ENCODE measurements around the gene B3GALT4.

The B3GALT4 gene

GRCh38 chr6:33323623-33323948 is 46.7 kb downstream of the B3GALT4 start:
- Mint-ChIP-seq H3K9me3 (no peaks in the 10 kb centered on the region), H3K27me3 (ENCODE audit: low read depth) (no peaks in the 10 kb centered on the region), H3K36me3 (ENCODE audit: low read depth) (peaks cover 22% of the 10 kb centered on the region), H3K27ac (peak overlapping the region; percentile 88 to 91 (median 91)), H3K4me1 (peaks cover 50% of the 10 kb centered on the region), H3K4me3 (peak overlapping the region; percentile 89 to 92 (median 92))
- TF ChIP-seq CTCF (IDR thresholded peaks at IDR 0.05; ENCODE audit: unreplicated experiment in 3 of 3), result no peak

- Mint-ChIP-seq H3K27ac (peak overlapping the region in 1 of 3 experiments; percentile 88), H3K4me1 (peaks cover 45% of the 10 kb centered on the region), H3K9me3 (no peaks in the 10 kb centered on the region), H3K27me3 (ENCODE audit: low read depth) (no peaks in the 10 kb centered on the region), H3K36me3 (ENCODE audit: low read depth) (peaks cover 19% of the 10 kb centered on the region), H3K4me3 (peak overlapping the region; percentile 89 to 92 (median 92))
- TF ChIP-seq CTCF (IDR thresholded peaks at IDR 0.05; ENCODE audit: unreplicated experiment in 3 of 3), result no peak
Observed at GRCh38 chr6:33324125-33324524, 47.2 kb downstream of the B3GALT4 start.

Data from nephron (organoid).